Measurements from ENCODE around the gene MYH8.

- no peak for TF ChIP-seq CTCF (IDR thresholded peaks at IDR 0.05)
- no peak for TF ChIP-seq POLR2A (IDR thresholded peaks at IDR 0.05)
These were observed 7.8 kb upstream of the MYH8 start for GRCh38 chr17:10429421-10430045.

All from Peyer's patch (tissue), 4 donors.